ENCODE data around the gene PLCL2. TPM values are rescaled to one million over a fixed set of nuclear protein-coding genes. Genes with fewer than 3 reads are reported as not detected.

The PLCL2 gene
- total RNA-seq, 3 donors from 2014 or later: 15.0 to 35.0 (median 18.8) TPM

DNA sequence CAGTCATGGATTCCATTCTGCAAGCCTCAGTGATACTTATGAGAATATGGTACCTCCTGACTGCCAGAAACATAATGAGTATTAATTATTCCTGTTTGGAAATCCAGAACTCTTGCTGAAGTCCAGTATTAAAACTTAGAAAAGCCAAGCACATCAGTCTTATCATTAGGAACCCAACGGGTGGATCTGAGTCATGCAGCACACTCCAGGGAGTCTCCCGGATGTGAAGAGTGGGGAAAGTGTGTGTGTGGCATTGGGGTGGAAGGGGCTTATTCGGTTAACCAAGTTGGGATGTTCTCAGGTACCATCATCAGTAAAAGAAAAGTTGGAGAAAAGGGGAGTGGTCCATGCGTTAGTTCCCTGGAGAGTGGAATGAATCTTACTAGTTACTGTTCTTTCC lies 181.1 kb downstream of the PLCL2 start:
- H3K4me1 ChIP-seq (ENCODE audit: low read depth): no peaks in the 10 kb centered on the region
- ATAC-seq: no peak
- H3K4me3 ChIP-seq: no peak overlapping the region
- TF ChIP-seq, protein P1, sequence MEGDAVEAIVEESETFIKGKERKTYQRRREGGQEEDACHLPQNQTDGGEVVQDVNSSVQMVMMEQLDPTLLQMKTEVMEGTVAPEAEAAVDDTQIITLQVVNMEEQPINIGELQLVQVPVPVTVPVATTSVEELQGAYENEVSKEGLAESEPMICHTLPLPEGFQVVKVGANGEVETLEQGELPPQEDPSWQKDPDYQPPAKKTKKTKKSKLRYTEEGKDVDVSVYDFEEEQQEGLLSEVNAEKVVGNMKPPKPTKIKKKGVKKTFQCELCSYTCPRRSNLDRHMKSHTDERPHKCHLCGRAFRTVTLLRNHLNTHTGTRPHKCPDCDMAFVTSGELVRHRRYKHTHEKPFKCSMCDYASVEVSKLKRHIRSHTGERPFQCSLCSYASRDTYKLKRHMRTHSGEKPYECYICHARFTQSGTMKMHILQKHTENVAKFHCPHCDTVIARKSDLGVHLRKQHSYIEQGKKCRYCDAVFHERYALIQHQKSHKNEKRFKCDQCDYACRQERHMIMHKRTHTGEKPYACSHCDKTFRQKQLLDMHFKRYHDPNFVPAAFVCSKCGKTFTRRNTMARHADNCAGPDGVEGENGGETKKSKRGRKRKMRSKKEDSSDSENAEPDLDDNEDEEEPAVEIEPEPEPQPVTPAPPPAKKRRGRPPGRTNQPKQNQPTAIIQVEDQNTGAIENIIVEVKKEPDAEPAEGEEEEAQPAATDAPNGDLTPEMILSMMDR (IDR thresholded peaks at IDR 0.05): no peak
- H3K36me3 ChIP-seq (ENCODE audit: low read depth): no peaks in the 10 kb centered on the region
- no peaks in the 10 kb centered on the region for H3K9me3 ChIP-seq
- intact Hi-C loops (cut with DNase I, micrococcal nuclease): loop anchor here in 1 of 2 donors (2.0 kb wide), 1 partner anchor 43 kb away; no protein-coding TSS in a partner anchor
- DNase-seq: no peak

DNA sequence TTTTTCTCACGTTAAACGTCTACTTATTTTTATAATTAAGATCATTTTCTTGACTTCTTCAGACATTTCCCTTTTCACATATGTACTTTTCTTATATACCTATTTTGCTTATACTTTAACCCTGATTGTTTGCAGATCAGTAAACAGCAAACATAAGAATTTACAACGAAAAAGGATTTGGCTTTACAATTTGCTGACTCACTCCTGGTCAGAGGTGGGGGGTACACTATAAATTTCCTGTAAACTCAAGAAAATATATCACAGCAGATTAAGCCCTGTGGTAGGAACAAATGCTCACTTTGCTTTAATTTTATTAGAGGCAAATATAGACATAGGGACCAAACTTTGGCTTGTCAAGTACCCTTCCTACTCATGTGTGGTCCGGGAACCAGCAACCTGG lies 185.0 kb downstream of the PLCL2 start:
- H3K4me1 ChIP-seq (ENCODE audit: low read depth): no peaks in the 10 kb centered on the region
- H3K9me3 ChIP-seq: no peaks in the 10 kb centered on the region
- TF ChIP-seq, protein P1 (IDR thresholded peaks at IDR 0.05): no peak
- no peak for ATAC-seq
- no peak overlapping the region for H3K4me3 ChIP-seq
- H3K36me3 ChIP-seq (ENCODE audit: low read depth): no peaks in the 10 kb centered on the region
- intact Hi-C loops (cut with DNase I, micrococcal nuclease): no loop called here
- no peak for DNase-seq

DNA sequence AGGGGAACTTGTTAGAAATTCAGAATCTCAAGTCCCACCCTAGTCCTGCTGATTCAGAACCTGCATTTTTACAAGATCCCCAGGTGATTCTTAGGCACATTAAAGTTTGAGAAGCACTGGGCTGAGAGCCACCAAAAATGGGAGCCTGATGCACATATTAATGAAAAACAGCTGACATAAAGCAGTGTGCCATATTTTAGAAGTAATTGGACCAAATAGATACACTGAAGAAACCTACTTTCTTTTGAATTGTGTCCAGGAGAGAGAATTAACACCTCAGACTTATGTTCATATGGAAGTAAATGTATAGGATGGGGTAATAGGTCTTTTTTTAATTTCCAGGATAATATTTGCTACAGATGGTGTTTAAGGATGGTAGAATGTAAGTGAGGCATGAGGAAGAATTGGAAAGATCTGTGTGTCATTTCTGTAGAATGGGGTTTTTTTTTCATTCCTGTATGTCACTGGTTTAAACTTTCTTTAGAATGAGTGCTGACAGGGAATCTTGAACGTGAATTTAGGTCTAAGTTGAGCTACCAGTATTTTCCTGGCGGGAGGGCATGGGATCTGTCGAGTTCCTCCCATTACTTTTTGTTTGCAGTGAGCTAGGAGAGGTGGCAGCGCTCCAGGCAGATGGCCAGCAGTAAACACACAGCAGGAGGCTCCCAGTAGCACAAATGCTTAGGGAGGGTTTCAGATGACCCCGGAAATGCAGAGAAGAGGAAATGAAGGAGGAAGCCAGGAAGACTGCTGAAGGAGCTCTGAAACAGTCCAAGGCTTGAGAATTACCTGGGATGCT lies 185.6 kb downstream of the PLCL2 start:
- peak; percentile 92 for ATAC-seq

DNA sequence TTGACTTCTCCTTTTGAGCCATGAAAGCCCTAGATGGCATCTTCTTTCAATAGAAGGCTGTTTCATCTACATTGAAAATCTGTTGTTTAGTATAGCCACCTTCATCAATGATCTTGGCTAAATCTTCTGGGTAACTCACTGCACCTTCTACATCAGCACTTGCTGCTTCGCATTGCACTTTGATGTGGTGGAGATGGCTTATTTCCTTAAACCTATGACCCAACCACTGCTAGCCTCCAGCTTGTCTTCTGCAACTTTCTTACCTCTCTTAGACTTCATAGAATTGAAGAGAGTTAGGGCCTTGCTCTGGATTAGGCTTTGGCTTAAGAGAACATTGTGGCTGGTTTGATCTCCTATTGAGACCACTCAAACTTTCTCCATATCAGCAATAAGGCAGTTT lies 189.8 kb downstream of the PLCL2 start:
- Histone ChIP-seq H3K9me3 (no peaks in the 10 kb centered on the region), H3K4me1 (ENCODE audit: low read depth) (no peaks in the 10 kb centered on the region), H3K36me3 (ENCODE audit: low read depth) (no peaks in the 10 kb centered on the region), H3K4me3 (no peak overlapping the region)
- TF ChIP-seq, protein P1 (IDR thresholded peaks at IDR 0.05): no peak
- ATAC-seq (no peak), DNase-seq (no peak)
- intact Hi-C loops (cut with DNase I, micrococcal nuclease): no loop called here

More for the DNA sequence above, 185.6 kb downstream of the PLCL2 start:
- intact Hi-C loops (cut with DNase I, micrococcal nuclease): no loop called here
- no peaks in the 10 kb centered on the region for H3K4me1 ChIP-seq (ENCODE audit: low read depth)
- peak; percentile 67 to 75 (median 69) for DNase-seq
- TF ChIP-seq, protein P1 (IDR thresholded peaks at IDR 0.05): no peak
- H3K36me3 ChIP-seq (ENCODE audit: low read depth): no peaks in the 10 kb centered on the region
- no peaks in the 10 kb centered on the region for H3K9me3 ChIP-seq
- H3K4me3 ChIP-seq: no peak overlapping the region

DNA sequence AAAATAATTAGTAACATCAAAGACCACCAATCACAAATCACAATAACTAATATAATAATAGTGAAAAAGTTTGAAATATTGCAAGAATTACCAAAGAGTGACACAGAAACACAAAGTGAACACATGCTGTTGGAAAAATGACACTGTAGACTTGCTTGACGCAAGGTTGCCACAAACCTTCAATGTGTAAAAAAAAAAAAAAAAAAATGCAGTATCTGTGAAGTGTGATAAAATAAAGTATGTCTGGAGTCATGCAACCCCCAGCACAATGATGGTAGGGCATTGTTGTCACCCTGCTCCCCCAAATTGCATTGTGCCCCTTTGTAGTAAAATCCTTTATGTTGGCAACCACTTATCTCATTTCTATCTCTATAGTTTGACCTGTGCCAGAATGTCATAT lies 190.6 kb downstream of the PLCL2 start:
- intact Hi-C loops (cut with DNase I, micrococcal nuclease): no loop called here
- TF ChIP-seq, protein P1 (IDR thresholded peaks at IDR 0.05): no peak
- ATAC-seq: no peak

More for the DNA sequence above, 190.6 kb downstream of the PLCL2 start:
- Histone ChIP-seq H3K9me3 (no peaks in the 10 kb centered on the region), H3K4me3 (no peak overlapping the region), H3K4me1 (ENCODE audit: low read depth) (no peaks in the 10 kb centered on the region), H3K36me3 (ENCODE audit: low read depth) (no peaks in the 10 kb centered on the region)
- DNase-seq: no peak

All from mucosa of descending colon (tissue), 3 donors.